Astrocyte (in vitro differentiated cells and primary cell): ENCODE results near the gene MATCAP1. TPM values are rescaled to one million over a fixed set of nuclear protein-coding genes. Genes with fewer than 3 reads are reported as not detected.

ENCODE experiments used
- DNase-seq: peaks from one replicate; pipeline ENCODE4 v3.0.0-alpha.2; 2010; ENCODE audit warnings: low read depth
- FAIRE-seq: peaks from 2 replicates; lab custom pipeline; 2011; peaks lifted over from hg19 to GRCh38; lab: Jason Lieb, UNC
- H2AFZ ChIP-seq: 2 replicates; pipeline ENCODE4 v1.6.0; 2012; ENCODE audit warnings: low read depth, low read length, inconsistent platforms
- H3K27ac ChIP-seq: 2 replicates; pipeline ENCODE4 v1.5.1; 2011; ENCODE audit warnings: low read depth, low read length, inconsistent platforms
- H3K27me3 ChIP-seq: 2 replicates; pipeline ENCODE4 v1.6.0; 2011; ENCODE audit warnings: low read length, inconsistent platforms; ENCODE audit not compliant: insufficient read depth
- H3K36me3 ChIP-seq: 2 replicates; pipeline ENCODE4 v1.5.1; 2011; ENCODE audit warnings: low read length, inconsistent platforms; ENCODE audit not compliant: insufficient read depth
- H3K4me1 ChIP-seq: 2 replicates; pipeline ENCODE4 v1.5.1; 2011; ENCODE audit warnings: low read length, inconsistent platforms; ENCODE audit not compliant: insufficient read depth
- H3K4me2 ChIP-seq: 2 replicates; pipeline ENCODE4 v1.6.0; 2012; ENCODE audit warnings: low read length, inconsistent platforms
- H3K4me3 ChIP-seq: 2 replicates; pipeline ENCODE4 v1.5.1; 2011; ENCODE audit warnings: low read depth, mild to moderate bottlenecking, low read length, inconsistent platforms; ENCODE audit not compliant: insufficient read depth
- H3K79me2 ChIP-seq: 2 replicates; pipeline ENCODE4 v1.6.0; 2012; ENCODE audit warnings: mild to moderate bottlenecking, low read length, inconsistent platforms; ENCODE audit not compliant: insufficient read depth
- H3K9ac ChIP-seq: 2 replicates; pipeline ENCODE4 v1.6.0; 2012; ENCODE audit warnings: mild to moderate bottlenecking, low read length, inconsistent platforms
- H3K9me3 ChIP-seq: 2 replicates; pipeline ENCODE4 v1.5.1; 2012; ENCODE audit warnings: low read depth, mild to moderate bottlenecking, low read length, inconsistent platforms; ENCODE audit not compliant: insufficient read depth
- H4K20me1 ChIP-seq: 2 replicates; pipeline ENCODE4 v1.6.0; 2012; ENCODE audit warnings: low read length, inconsistent platforms; ENCODE audit not compliant: insufficient read depth
- H3K27ac Mint-ChIP-seq: one replicate; pipeline ENCODE4 v1.8.0; 2021; ENCODE audit warnings: mild to moderate bottlenecking, mixed read lengths; ENCODE audit not compliant: unreplicated experiment
- H3K27me3 Mint-ChIP-seq: one replicate; pipeline ENCODE4 v1.8.0; 2021; ENCODE audit warnings: low read depth, mixed read lengths; ENCODE audit not compliant: unreplicated experiment
- H3K36me3 Mint-ChIP-seq: one replicate; pipeline ENCODE4 v1.8.0; 2021; ENCODE audit warnings: low read depth, mixed read lengths; ENCODE audit not compliant: unreplicated experiment
- H3K4me1 Mint-ChIP-seq: one replicate; pipeline ENCODE4 v1.8.0; 2021; ENCODE audit warnings: low read depth, mixed read lengths; ENCODE audit not compliant: unreplicated experiment
- H3K4me3 Mint-ChIP-seq: one replicate; pipeline ENCODE4 v1.8.0; 2021; ENCODE audit warnings: mild to moderate bottlenecking, moderate library complexity, mixed read lengths; ENCODE audit not compliant: unreplicated experiment
- H3K9me3 Mint-ChIP-seq: one replicate; pipeline ENCODE4 v1.8.0; 2021; ENCODE audit warnings: mild to moderate bottlenecking, mixed read lengths; ENCODE audit not compliant: unreplicated experiment
- EZH2 ChIP-seq: IDR thresholded peaks from 2 replicates; pipeline ENCODE4 v1.6.1; 2012; ENCODE audit warnings: mild to moderate bottlenecking, low read length, inconsistent platforms; ENCODE audit not compliant: insufficient read depth
- total RNA-seq: library from RNA; stranded (reverse); gene quantifications from 2 replicates; pipeline ENCODE4 v1.2.1, GENCODE V29; 2021
- TF ChIP-seq, protein P1 (sequence below): IDR thresholded peaks from 2 replicates; pipeline ENCODE4 v1.5.1; 2011; ENCODE audit warnings: low read depth, mild to moderate bottlenecking, inconsistent platforms, low read length, moderate library complexity; ENCODE audit not compliant: insufficient read depth

The MATCAP1 gene
- total RNA-seq, 1 donor from 2014 or later = 26.1 TPM

DNA sequence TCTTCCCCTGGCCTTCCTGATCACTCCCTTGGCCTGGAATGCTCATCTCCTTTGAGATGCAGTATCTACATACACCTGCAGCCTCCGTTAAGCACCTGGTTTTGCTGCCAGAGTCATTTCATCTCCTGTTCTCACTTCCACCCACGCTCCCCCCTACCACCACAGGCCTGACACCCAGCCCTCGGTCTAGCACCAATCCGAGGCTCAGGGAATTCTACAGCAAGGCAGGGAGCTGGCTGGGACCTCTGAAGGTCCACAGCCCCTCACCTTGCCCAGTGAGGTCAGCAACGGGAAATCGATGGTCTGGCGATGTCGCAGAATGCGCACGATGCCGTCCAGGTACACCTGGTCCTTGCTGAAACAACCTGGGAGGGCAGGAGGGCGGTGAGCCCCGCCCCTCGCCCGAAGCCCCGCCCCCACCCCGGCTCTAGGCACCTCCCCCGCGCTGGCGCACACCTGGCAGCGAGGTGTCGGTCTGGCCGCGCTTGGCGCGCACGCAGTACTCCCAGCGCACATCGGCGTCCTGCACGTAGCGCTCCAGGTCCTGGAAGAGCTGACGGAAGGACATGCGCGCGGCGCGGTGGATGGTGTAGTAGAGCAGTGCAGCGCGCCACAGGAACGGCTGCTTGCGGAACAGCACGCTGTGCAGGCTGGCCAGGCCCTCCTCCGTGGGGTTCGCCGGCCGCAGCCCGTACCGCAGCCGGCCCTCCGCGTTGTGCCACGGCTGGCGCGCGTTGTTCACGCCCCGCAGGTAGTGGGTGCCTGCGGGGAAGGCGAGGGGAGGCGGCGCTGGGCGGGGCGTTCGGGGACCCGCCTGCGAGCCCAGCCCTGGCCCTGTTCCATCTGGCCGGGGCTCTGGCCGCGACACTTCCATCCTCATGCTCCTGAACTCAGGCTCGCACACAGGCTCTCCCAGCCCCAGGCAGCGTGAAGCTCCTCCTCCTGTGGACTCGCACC is 5.7 kb downstream of the MATCAP1 start:
- TF ChIP-seq, protein P1, sequence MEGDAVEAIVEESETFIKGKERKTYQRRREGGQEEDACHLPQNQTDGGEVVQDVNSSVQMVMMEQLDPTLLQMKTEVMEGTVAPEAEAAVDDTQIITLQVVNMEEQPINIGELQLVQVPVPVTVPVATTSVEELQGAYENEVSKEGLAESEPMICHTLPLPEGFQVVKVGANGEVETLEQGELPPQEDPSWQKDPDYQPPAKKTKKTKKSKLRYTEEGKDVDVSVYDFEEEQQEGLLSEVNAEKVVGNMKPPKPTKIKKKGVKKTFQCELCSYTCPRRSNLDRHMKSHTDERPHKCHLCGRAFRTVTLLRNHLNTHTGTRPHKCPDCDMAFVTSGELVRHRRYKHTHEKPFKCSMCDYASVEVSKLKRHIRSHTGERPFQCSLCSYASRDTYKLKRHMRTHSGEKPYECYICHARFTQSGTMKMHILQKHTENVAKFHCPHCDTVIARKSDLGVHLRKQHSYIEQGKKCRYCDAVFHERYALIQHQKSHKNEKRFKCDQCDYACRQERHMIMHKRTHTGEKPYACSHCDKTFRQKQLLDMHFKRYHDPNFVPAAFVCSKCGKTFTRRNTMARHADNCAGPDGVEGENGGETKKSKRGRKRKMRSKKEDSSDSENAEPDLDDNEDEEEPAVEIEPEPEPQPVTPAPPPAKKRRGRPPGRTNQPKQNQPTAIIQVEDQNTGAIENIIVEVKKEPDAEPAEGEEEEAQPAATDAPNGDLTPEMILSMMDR = no peak
- peak; percentile 33 for TF ChIP-seq EZH2
- Histone ChIP-seq H3K36me3 (no peaks in the 10 kb centered on the region), H3K79me2 (peaks cover 20% of the 10 kb centered on the region), H3K27me3 (no peaks in the 10 kb centered on the region), H3K27ac (no peak overlapping the region), H3K4me1 (peaks cover 36% of the 10 kb centered on the region), H3K4me2 (peak overlapping the region; percentile 72), H2AFZ (no peak overlapping the region), H4K20me1 (peaks cover 65% of the 10 kb centered on the region), H3K9ac (no peak overlapping the region), H3K9me3 (no peaks in the 10 kb centered on the region), H3K4me3 (no peak overlapping the region)
- DNase-seq (no peak), FAIRE-seq (no peak)
- Mint-ChIP-seq H3K9me3 (peaks cover 2% of the 10 kb centered on the region), H3K4me1 (peaks cover 7% of the 10 kb centered on the region), H3K27ac (no peak overlapping the region), H3K4me3 (no peak overlapping the region), H3K36me3 (peaks cover 16% of the 10 kb centered on the region), H3K27me3 (peaks cover 19% of the 10 kb centered on the region)

DNA sequence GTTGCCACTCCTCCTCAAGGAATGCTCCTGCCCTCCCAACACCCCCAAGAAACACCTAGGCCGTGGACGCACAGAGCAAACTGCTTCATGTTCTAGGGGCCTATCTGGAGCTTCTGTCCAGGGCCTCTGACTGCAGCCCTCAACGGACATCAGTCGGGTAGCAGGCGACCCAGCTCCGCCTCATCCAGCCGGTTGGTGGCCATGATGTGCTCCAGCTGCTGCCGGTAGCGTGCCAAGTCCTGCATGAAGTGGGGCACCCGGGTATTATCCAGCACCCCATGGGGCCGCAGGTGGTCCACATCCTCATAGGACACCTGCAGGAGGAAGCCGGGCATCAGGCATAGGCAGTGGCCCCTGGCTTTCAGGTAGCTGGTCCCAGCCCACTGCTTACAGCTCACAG is 7.1 kb downstream of the MATCAP1 start:
- FAIRE-seq = no peak
- no peak overlapping the region for H3K9ac ChIP-seq
- H3K4me3 ChIP-seq = no peak overlapping the region
- no peak overlapping the region for H3K4me3 Mint-ChIP-seq
- H4K20me1 ChIP-seq = peaks cover 59% of the 10 kb centered on the region
- no peaks in the 10 kb centered on the region for H3K9me3 ChIP-seq
- no peaks in the 10 kb centered on the region for H3K36me3 ChIP-seq
- no peak overlapping the region for H3K4me2 ChIP-seq
- no peak for TF ChIP-seq EZH2
- TF ChIP-seq, protein P1 = no peak
- no peak overlapping the region for H3K27ac ChIP-seq
- H3K36me3 Mint-ChIP-seq = peaks cover 19% of the 10 kb centered on the region
- H3K27me3 ChIP-seq = no peaks in the 10 kb centered on the region
- H2AFZ ChIP-seq = no peak overlapping the region
- H3K79me2 ChIP-seq = peaks cover 11% of the 10 kb centered on the region
- H3K9me3 Mint-ChIP-seq = peaks cover 2% of the 10 kb centered on the region
- H3K27ac Mint-ChIP-seq = no peak overlapping the region
- no peak for DNase-seq
- H3K4me1 Mint-ChIP-seq = peaks cover 10% of the 10 kb centered on the region
- peaks cover 22% of the 10 kb centered on the region for H3K27me3 Mint-ChIP-seq
- H3K4me1 ChIP-seq = peaks cover 25% of the 10 kb centered on the region
